AG09319 (cell line): ENCODE data around the gene ARL3.

Experiments used
- DNase-seq: peaks from one replicate; pipeline ENCODE4 v3.0.0-alpha.2; 2010; ENCODE audit warnings: low read depth; ENCODE audit errors: extremely low read depth
- CTCF ChIP-seq: IDR thresholded peaks from 2 replicates; pipeline ENCODE4 v1.5.1; 2011; ENCODE audit warnings: low read depth, mild to moderate bottlenecking, inconsistent platforms, low read length, moderate library complexity

The ARL3 gene

DNA sequence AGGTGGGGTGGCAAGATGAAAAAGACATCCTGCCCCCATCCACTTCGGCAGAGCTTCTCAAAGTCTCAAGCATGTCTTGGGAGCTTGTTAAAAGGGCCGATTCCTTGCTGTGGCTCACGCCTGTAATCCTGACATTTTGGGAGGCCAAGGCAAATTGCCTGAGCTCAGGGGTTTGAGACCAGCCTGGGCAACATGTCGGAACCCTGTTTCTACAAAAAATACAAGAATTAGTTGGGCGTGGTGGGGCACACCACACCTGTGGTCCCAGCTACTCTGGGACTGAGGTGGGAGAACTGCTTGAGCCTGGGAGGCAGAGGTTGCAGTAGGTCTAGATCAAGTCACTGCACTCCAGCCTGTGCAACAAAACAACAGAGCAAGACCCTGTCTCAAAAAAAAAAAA, 55.4 kb downstream of the ARL3 start:
- no peak for DNase-seq
- no peak for TF ChIP-seq CTCF

GRCh38 chr10:102657984-102658724, 56.0 kb downstream of the ARL3 start:
- no peak for TF ChIP-seq CTCF
- no peak for DNase-seq

DNA sequence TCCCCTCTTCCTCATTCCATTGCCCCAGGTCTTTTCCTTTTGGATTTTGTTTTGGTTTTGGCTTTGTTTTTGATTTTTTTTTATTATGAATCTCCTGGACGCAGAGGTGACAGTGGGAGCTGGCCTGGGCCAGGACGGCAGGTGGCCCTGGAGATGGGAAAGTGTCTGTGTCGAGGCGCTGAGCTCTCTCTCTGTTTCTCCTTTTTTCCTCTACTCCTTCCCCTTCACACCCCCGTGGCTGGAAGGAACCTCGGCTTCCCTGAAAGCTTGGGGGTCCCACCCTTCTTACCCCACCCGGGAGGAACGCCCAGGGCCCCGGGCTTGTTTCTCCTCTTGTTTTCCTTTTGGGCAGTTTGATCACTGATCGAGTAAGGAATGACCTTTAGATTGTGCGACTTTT, 56.7 kb downstream of the ARL3 start:
- TF ChIP-seq CTCF, result no peak
- DNase-seq, result no peak

DNA sequence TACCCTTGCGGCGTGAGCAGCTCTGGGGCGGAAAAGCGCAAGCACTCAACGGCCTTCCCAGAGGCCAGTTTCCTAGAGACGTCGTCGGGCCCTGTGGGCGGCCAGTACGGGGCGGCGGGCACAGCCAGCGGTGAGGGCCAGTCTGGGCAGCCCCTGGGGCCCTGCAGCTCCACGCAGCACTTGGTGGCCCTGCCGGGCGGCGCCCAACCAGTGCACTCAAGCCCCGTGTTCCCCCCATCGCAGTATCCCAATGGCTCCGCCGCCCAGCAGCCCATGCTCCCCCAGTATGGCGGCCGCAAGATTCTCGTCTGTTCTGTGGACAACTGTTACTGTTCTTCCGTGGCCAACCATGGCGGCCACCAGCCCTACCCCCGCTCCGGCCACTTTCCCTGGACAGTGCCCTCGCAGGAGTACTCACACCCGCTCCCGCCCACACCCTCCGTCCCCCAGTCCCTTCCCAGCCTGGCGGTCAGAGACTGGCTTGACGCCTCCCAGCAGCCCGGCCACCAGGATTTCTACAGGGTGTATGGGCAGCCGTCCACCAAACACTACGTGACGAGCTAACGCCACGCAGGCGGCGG, 57.3 kb downstream of the ARL3 start:
- no peak for DNase-seq
- no peak for TF ChIP-seq CTCF

DNA sequence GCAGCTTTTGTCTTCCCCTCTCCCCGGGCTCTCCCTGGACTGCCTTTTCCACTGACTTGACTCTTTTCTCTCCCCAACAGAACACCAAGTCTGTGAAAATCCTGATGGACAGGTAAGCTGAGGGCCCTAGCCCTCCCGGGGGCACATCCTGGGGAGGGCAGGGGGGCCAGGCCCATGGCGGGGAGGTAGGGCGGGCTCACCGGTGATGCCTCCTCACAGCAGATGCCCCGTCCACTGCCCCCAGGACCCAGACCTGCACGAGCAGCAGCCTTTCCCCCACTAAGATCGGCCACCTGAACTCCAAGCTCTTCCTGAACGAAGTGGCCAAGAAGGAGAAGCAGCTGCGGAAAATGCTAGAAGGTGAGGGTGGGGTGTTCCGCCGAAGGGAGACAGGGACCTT, 58.2 kb downstream of the ARL3 start:
- no peak for TF ChIP-seq CTCF
- no peak for DNase-seq

GRCh38 chr10:102654969-102655368, 59.2 kb downstream of the ARL3 start:
- DNase-seq, result no peak
- TF ChIP-seq CTCF, result no peak

- TF ChIP-seq CTCF, result no peak
- no peak for DNase-seq
These were observed 59.6 kb downstream of the ARL3 start for GRCh38 chr10:102654566-102654965.
